K562 (cell line): ENCODE measurements around the gene LENG8. TPM values are rescaled to one million over a fixed set of nuclear protein-coding genes. Genes with fewer than 3 reads are reported as not detected.

Source experiments
- ATAC-seq: fragments of 200-7000 bp; cut with Tn5 transposase; 3 replicates; pipeline ENCODE4 v1.9.1; 2020; ENCODE audit warnings: moderate library complexity
- BruUV-seq: library from RNA; stranded (reverse); fragments of 400-500 nt; replicated peaks from 2 replicates; lab custom pipeline; 2021; lab: Mats Ljungman, UMichigan
- CTCF ChIA-PET: fragments of 300-600 bp; formaldehyde crosslinking; extraction: SDS; loops from one replicate; lab custom pipeline; 2021; ENCODE audit warnings: low intra/inter-chr PET ratio; lab: Yijun Ruan, JAX
- POLR2A ChIA-PET: fragments of 300-600, 350-650 bp; sonication (Branson Sonifier 250); formaldehyde crosslinking; extraction: SDS; loops from one replicate; lab custom pipeline; 2021; ENCODE audit warnings: antibody characterized with exemption, inconsistent platforms; lab: Yijun Ruan, JAX
- DNase-seq, 4 experiments: peaks; one replicate each; pipeline versions ENCODE4 v3.0.0 to v3.0.0-alpha.2; 2011 to 2018; ENCODE audit warnings: low spot score in 3 of 4, mixed read lengths in 3 of 4; ENCODE audit errors: extremely low read depth in 1 of 4
- FAIRE-seq: peaks from 2 replicates; lab custom pipeline; 2011; peaks lifted over from hg19 to GRCh38; lab: Jason Lieb, UNC
- H2AFZ ChIP-seq: 2 replicates; pipeline ENCODE4 v1.6.0; 2011; ENCODE audit warnings: low read depth, low read length, control low read depth, inconsistent platforms
- H3K27ac ChIP-seq: fragments of 200-600 bp; 3 replicates; pipeline ENCODE4 v1.8.0; 2011; ENCODE audit warnings: low read depth, mild to moderate bottlenecking, control low read depth, inconsistent platforms, low read length, moderate library complexity, mixed read lengths; ENCODE audit errors: extremely low read depth
- H3K27me3 ChIP-seq, 2 experiments: fragments of 300-600 bp in 1 of 2; 2 replicates in 1 of 2; 3 replicates in 1 of 2; pipeline versions ENCODE4 v1.6.0 to v1.8.0; 2011; ENCODE audit warnings: inconsistent platforms in 2 of 2, low read length in 2 of 2, mild to moderate bottlenecking in 1 of 2, mixed read lengths in 1 of 2, moderate library complexity in 1 of 2; ENCODE audit not compliant: control insufficient read depth in 2 of 2, insufficient read depth in 2 of 2
- H3K36me3 ChIP-seq: fragments of 300-600 bp; 3 replicates; pipeline ENCODE4 v1.8.0; 2011; ENCODE audit warnings: mild to moderate bottlenecking, low read length, inconsistent platforms; ENCODE audit not compliant: control insufficient read depth, insufficient read depth
- H3K4me1 ChIP-seq, 2 experiments: fragments of 200-600 bp in 1 of 2; replicated peaks in 1 of 2; 2 replicates in 1 of 2; 3 replicates in 1 of 2; pipeline versions ENCODE4 v1.5.1 to v1.8.0; 2011; ENCODE audit warnings: inconsistent platforms in 2 of 2, low read length in 2 of 2, mild to moderate bottlenecking in 1 of 2, mixed read lengths in 1 of 2, moderate library complexity in 1 of 2; ENCODE audit not compliant: control insufficient read depth in 2 of 2, insufficient read depth in 2 of 2
- H3K4me2 ChIP-seq: 2 replicates; pipeline ENCODE4 v1.6.1; 2011; ENCODE audit warnings: low read length, control low read depth, inconsistent platforms, mixed read lengths; ENCODE audit not compliant: insufficient read depth
- H3K4me3 ChIP-seq: fragments of 200-600 bp; sonication (generic), shearing (Covaris generic); 2 replicates; pipeline ENCODE4 v1.5.1; 2016; ENCODE audit warnings: control low read depth, inconsistent platforms
- H3K79me2 ChIP-seq: fragments of 200-600 bp; 3 replicates; pipeline ENCODE4 v1.8.0; 2011; ENCODE audit warnings: low read length, inconsistent platforms; ENCODE audit not compliant: control insufficient read depth, insufficient read depth
- H3K9ac ChIP-seq, 2 experiments: 2 replicates each; pipeline versions ENCODE4 v1.6.0 to v1.6.1; 2011; ENCODE audit warnings: low read depth in 2 of 2, low read length in 2 of 2, control low read depth in 1 of 2, inconsistent platforms in 1 of 2, mild to moderate bottlenecking in 1 of 2, mixed read lengths in 1 of 2; ENCODE audit not compliant: insufficient read depth in 1 of 2
- H3K9me1 ChIP-seq: one replicate; pipeline ENCODE4 v1.6.0; 2011; ENCODE audit warnings: inconsistent platforms, mild to moderate bottlenecking, low read length, moderate library complexity; ENCODE audit not compliant: control insufficient read depth, insufficient read depth
- H3K9me3 ChIP-seq: replicated peaks from 2 replicates; pipeline ENCODE4 v1.5.1; 2011; ENCODE audit warnings: low read depth, low read length, inconsistent platforms; ENCODE audit not compliant: control insufficient read depth, insufficient read depth
- H4K20me1 ChIP-seq: replicated peaks from 2 replicates; pipeline ENCODE4 v1.6.1; 2011; ENCODE audit warnings: low read length, inconsistent platforms, mixed read lengths; ENCODE audit not compliant: control insufficient read depth, insufficient read depth
- EP300 ChIP-seq: IDR thresholded peaks from 2 replicates; pipeline ENCODE4 v1.6.1; 2012; ENCODE audit warnings: low read length, improper control_type of control experiment
- GABPA ChIP-seq: fragments of 200-800 bp; sonication (Bioruptor generic); conservative IDR thresholded peaks from 2 replicates; pipeline ENCODE4 v1.6.1; 2016; ENCODE audit warnings: low read depth, missing genetic modification characterization, missing compliant biosample characterization
- HMGN3 ChIP-seq: IDR thresholded peaks from 2 replicates; pipeline ENCODE4 v1.6.1; 2011; ENCODE audit warnings: borderline replicate concordance, low read depth, mild to moderate bottlenecking, mixed read lengths, low read length; ENCODE audit not compliant: insufficient read length; ENCODE audit errors: extremely low read depth
- KDM1A ChIP-seq, 2 experiments: fragments of 450-650 bp; IDR thresholded peaks; 2 replicates each; pipeline ENCODE4 v1.6.1; 2016; ENCODE audit warnings: mild to moderate bottlenecking in 2 of 2
- MAFF ChIP-seq: IDR thresholded peaks from 2 replicates; pipeline ENCODE4 v1.6.1; 2012; ENCODE audit warnings: low read length, improper control_type of control experiment
- MTF1 ChIP-seq: fragments of 250-450 bp; sonication (Bioruptor Pico); IDR thresholded peaks from 2 replicates; pipeline ENCODE4 v1.9.0; 2021; ENCODE audit warnings: moderate library complexity, mild to moderate bottlenecking, inconsistent platforms, borderline replicate concordance
- NCOA1 ChIP-seq: fragments of 450-650 bp; IDR thresholded peaks from 2 replicates; pipeline ENCODE4 v1.6.1; 2016; ENCODE audit warnings: low read depth
- NKRF ChIP-seq: fragments of 450-650 bp; IDR thresholded peaks from 2 replicates; pipeline ENCODE4 v1.6.1; 2016; ENCODE audit warnings: borderline replicate concordance
- POLR2G ChIP-seq: fragments of 200-400 bp; formaldehyde crosslinking; IDR thresholded peaks from 2 replicates; pipeline ENCODE4 v1.6.1; 2017; ENCODE audit warnings: low read depth, mild to moderate bottlenecking, antibody characterized with exemption, low read length, moderate library complexity
- RBFOX2 ChIP-seq: fragments of 200-400 bp; formaldehyde crosslinking; IDR thresholded peaks from 2 replicates; pipeline ENCODE4 v1.6.1; 2017; ENCODE audit warnings: low read depth, mild to moderate bottlenecking, low read length, moderate library complexity
- SIN3B ChIP-seq: fragments of 450-650 bp; IDR thresholded peaks from 2 replicates; pipeline ENCODE4 v1.6.1; 2017; ENCODE audit warnings: low read depth, mild to moderate bottlenecking, moderate library complexity
- SMC3 ChIP-seq: conservative IDR thresholded peaks from 2 replicates; pipeline ENCODE4 v1.6.1; 2011; ENCODE audit warnings: low read depth, low read length, improper control_type of control experiment; ENCODE audit not compliant: insufficient read depth
- SNIP1 ChIP-seq: fragments of 450-650 bp; IDR thresholded peaks from 2 replicates; pipeline ENCODE4 v1.7.1; 2017; ENCODE audit warnings: low read depth, mild to moderate bottlenecking
- TFE3 ChIP-seq: fragments of 450-650 bp; formaldehyde crosslinking; IDR thresholded peaks from 2 replicates; pipeline ENCODE4 v1.4.0; 2020; ENCODE audit warnings: mild to moderate bottlenecking, mixed read lengths
- ZNF12 ChIP-seq: sonication (generic); formaldehyde crosslinking; IDR thresholded peaks from 2 replicates; pipeline ENCODE4 v1.4.0; 2020; ENCODE audit warnings: mild to moderate bottlenecking, missing genetic modification reagents
- ZNF175 ChIP-seq: fragments of 200-800 bp; sonication (Bioruptor generic); IDR thresholded peaks from 2 replicates; pipeline ENCODE4 v1.6.1; 2016; ENCODE audit warnings: low read depth, mild to moderate bottlenecking, missing genetic modification characterization, missing compliant biosample characterization
- ZNF561 ChIP-seq: fragments of 450-650 bp; formaldehyde crosslinking; conservative IDR thresholded peaks from 2 replicates; pipeline ENCODE4 v1.4.0; 2020; ENCODE audit warnings: mild to moderate bottlenecking, moderate library complexity
- ZNF696 ChIP-seq: fragments of 250-450 bp; sonication (Bioruptor Pico); conservative IDR thresholded peaks from 2 replicates; pipeline ENCODE4 v1.4.0; 2020; ENCODE audit warnings: mild to moderate bottlenecking, moderate library complexity
- ZNF830 ChIP-seq: fragments of 250-450 bp; sonication (Bioruptor Pico); IDR thresholded peaks from 2 replicates; pipeline ENCODE4 v1.5.0; 2021; ENCODE audit warnings: mild to moderate bottlenecking
- WGBS: fragments of 100-300 bp; shearing (Covaris generic); methylation state at CpG from one replicate; pipeline ENCODE4 v1.1.6; 2016; ENCODE audit warnings: low coverage, mixed read lengths; ENCODE audit not compliant: insufficient coverage; ENCODE audit errors: missing lambda C conversion rate; 5-methylcytosine and 5-hydroxymethylcytosine counted together
- in situ Hi-C: fragments of 300-500 bp; cut with MboI; formaldehyde crosslinking; loops from 4 replicates; pipeline ENCODE4 v1.15.0; 2018; ENCODE audit warnings: inconsistent platforms, mixed read lengths
- intact Hi-C: fragments of 100-400 bp; cut with micrococcal nuclease; formaldehyde crosslinking; loops from 2 replicates; pipeline ENCODE4 v1.14.2; 2022
- polyA plus RNA-seq, 8 experiments: library from polyadenylated mRNA; depleted of rRNA in 4 of 8; stranded (reverse) in 5 of 8; unstranded in 3 of 8; fragments of >200 nt; fragmentation: Nextera tagmentation in 2 of 8; fragmentation: Illumina TruSeq in 1 of 8; extraction: Ambion mirVana in 2 of 8; extraction: Trizol in 1 of 8; gene quantifications; 2 replicates each; pipeline versions ENCODE4 v1.2.1 to v1.2.3, GENCODE V29; 2011 to 2014; ENCODE audit warnings: inconsistent platforms in 1 of 8, missing spikeins in 1 of 8
- total RNA-seq, 7 experiments: library from RNA; depleted of rRNA in 6 of 7; stranded (reverse); fragments of >200 nt in 6 of 7; fragmentation: Illumina TruSeq in 2 of 7; extraction: Trizol in 2 of 7; gene quantifications; 2 replicates each; pipeline versions ENCODE4 v1.2.1 to v1.2.3, GENCODE V29; 2011 to 2021; ENCODE audit warnings: low replicate concordance in 1 of 7

LENG8 gene
- total and polyA plus RNA-seq, 9 of the 15 experiments (the other 6 are each of a cell fraction or from before 2014, with no cell fraction given), result 0.74 to 146 (median 28.1) TPM

- TF ChIP-seq ZNF830 (CRISPR knock-in tag) (no peak), SNIP1 (no peak), SMC3 (no peak), EP300 (no peak), ZNF696 (CRISPR knock-in tag) (no peak), ZNF12 (CRISPR knock-in tag) (no peak), NCOA1 (no peak), MAFF (no peak)
- TF ChIP-seq, all 486 proteins: peak for 2
Observed at GRCh38 chr19:54434873-54435214, 14.2 kb upstream of the LENG8 start (continued).

GRCh38 chr19:54435551-54436016 is 13.4 kb upstream of the LENG8 start:
- CTCF ChIA-PET, result no interaction called here
- H3K9me3 ChIP-seq, result no peaks in the 10 kb centered on the region
- no TSS peak for BruUV-seq

More at GRCh38 chr19:54435551-54436016, 13.4 kb upstream of the LENG8 start:
- POLR2A ChIA-PET, result no interaction called here
- H3K4me2 ChIP-seq, result no peak overlapping the region
- no peaks in the 10 kb centered on the region for H3K27me3 ChIP-seq
- ATAC-seq, result no peak
- H3K27ac ChIP-seq, result no peak overlapping the region
- no peaks in the 10 kb centered on the region for H3K9me1 ChIP-seq
- TF ChIP-seq RBFOX2 (0 out of 2 replicates have a peak, but pooled peaks have one; percentile 24), ZNF561 (no peak), HMGN3 (peak; percentile 21), SIN3B (no peak), KDM1A (IDR thresholded peaks at IDR 0.05) (peak in 1 of 2 experiments; percentile 36; a peak in 1 of 4 replicates), MTF1 (CRISPR knock-in tag) (no peak), POLR2G (peak; percentile 45; the same call in 1 of the 2 replicates), ZNF175 (no peak), GABPA (tag) (no peak), TFE3 (CRISPR knock-in tag) (no peak), NKRF (no peak)
- TF ChIP-seq, all 486 proteins: peak for 4
- intact Hi-C loops (no loop called here), in situ Hi-C loops (no loop called here)
- DNase-seq (no peak), FAIRE-seq (no peak)
- WGBS, result 74% methylated on average over 3 of the region's 16 CpGs
- no peak overlapping the region for H2AFZ ChIP-seq
- H4K20me1 ChIP-seq, result peaks cover 10% of the 10 kb centered on the region; the same call in 1 of the 2 replicates
- H3K79me2 ChIP-seq, result peaks cover 6% of the 10 kb centered on the region; the same call in 2 of the 3 replicates
- peaks cover 0 to 26% of the 10 kb centered on the region in 2 experiments; a peak in 2 of 5 replicates for H3K4me1 ChIP-seq
- H3K36me3 ChIP-seq, result peaks cover 10% of the 10 kb centered on the region; the same call in 1 of the 3 replicates
- no peak overlapping the region for H3K4me3 ChIP-seq
- H3K9ac ChIP-seq, result no peak overlapping the region
